ENCODE measurements around the gene ERG28. TPM values are rescaled to one million over a fixed set of nuclear protein-coding genes. Genes with fewer than 3 reads are reported as not detected.

Gene ERG28
- polyA plus RNA-seq (2011; rRNA removed) (22.9 and 23.7 TPM in 2 replicates), polyA minus RNA-seq (2011; rRNA and poly(A)+ RNA removed) (2.6 and 5.5 TPM in 2 replicates)

- Histone ChIP-seq H3K36me3 (ENCODE audit: control insufficient read depth, insufficient read depth, low read length) (no peaks in the 10 kb centered on the region), H3K4me3 (ENCODE audit: low read depth, low read length) (peak within 1 kb of the TSS; percentile 93), H3K27me3 (ENCODE audit: control insufficient read depth, insufficient read depth, low read length) (no peaks in the 10 kb centered on the region)
- TF ChIP-seq CTCF (IDR thresholded peaks at IDR 0.05; ENCODE audit: insufficient read depth, low read depth, low read length): no peak
- DNase-seq (ENCODE audit: low read depth): peak; percentile 95
- ChIA-PET POLR2A (interaction anchor here (0.5 to 0.7 kb wide), 5 partner anchors 12 to 476 kb away, joined by 3 to 6 read pairs (median 5); no protein-coding TSS in a partner anchor), CTCF (interaction anchor here (0.8 to 16.2 kb wide), 7 partner anchors 8 to 319 kb away, joined by 3 to 480 read pairs (median 6); partner anchors contain the start of gene FLVCR2)
These were observed at the start of gene ERG28, which contains the start of gene TTLL5 for GRCh38 chr14:75660630-75661498. TSS of gene ERG28 (minus strand) at chr14:75660876. CDS start at chr14:75657502, 3,374 bp downstream. TSS of gene TTLL5 (plus strand) at chr14:75661246. CDS start at chr14:75663150, 1,904 bp downstream.

GRCh38 chr14:75709207-75709812 lies 48.6 kb upstream of the ERG28 start:
- Histone ChIP-seq H3K27me3 (ENCODE audit: control insufficient read depth, insufficient read depth, low read length) (no peaks in the 10 kb centered on the region), H3K36me3 (ENCODE audit: control insufficient read depth, insufficient read depth, low read length) (no peaks in the 10 kb centered on the region; the same call in 1 of the 2 replicates), H3K4me3 (ENCODE audit: low read depth, low read length) (no peak overlapping the region)
- peak; percentile 78 for TF ChIP-seq CTCF (IDR thresholded peaks at IDR 0.05; ENCODE audit: insufficient read depth, low read depth, low read length)
- POLR2A ChIA-PET: interaction anchor here (0.6 kb wide), 1 partner anchor 96 kb away, joined by 3 read pairs; no protein-coding TSS in a partner anchor
- CTCF ChIA-PET: interaction anchor here (0.8 to 8.4 kb wide), 41 partner anchors 9 to 936 kb away, joined by 3 to 296 read pairs (median 4); partner anchors contain the start of genes IFT43 and TGFB3
- DNase-seq (ENCODE audit: low read depth): peak; percentile 20

DNA sequence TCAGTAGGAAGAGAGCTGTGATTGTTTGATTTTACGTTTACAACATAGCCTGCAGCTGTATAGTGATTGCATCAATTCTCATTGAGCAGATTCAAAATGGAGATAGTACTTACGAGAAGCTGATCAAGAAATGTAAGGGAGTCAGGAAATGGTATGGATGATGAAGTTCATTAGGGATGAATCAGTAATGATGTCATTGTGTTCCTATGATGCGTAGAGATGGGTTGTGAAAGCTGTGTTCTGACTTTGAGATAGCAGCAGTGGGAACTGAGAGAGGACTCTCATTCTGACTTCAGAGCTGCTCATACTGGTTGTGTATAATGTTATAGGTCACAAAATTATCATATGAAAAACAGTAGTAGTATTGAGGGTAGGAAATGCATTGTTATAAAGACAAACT lies 44.3 kb upstream of the ERG28 start:
- no peak for DNase-seq (ENCODE audit: low read depth)

GRCh38 chr14:75703467-75703866 lies 42.8 kb upstream of the ERG28 start:
- Histone ChIP-seq H3K36me3 (ENCODE audit: control insufficient read depth, insufficient read depth, low read length) (peaks cover 1% of the 10 kb centered on the region), H3K27me3 (ENCODE audit: control insufficient read depth, insufficient read depth, low read length) (no peaks in the 10 kb centered on the region), H3K4me3 (ENCODE audit: low read depth, low read length) (no peak overlapping the region)
- POLR2A ChIA-PET: no interaction called here
- CTCF ChIA-PET: interaction anchor here (3.0 to 3.3 kb wide), 2 partner anchors 276 to 279 kb away, joined by 11 to 14 read pairs; partner anchors contain the start of gene TGFB3
- DNase-seq (ENCODE audit: low read depth): no peak
- TF ChIP-seq CTCF (IDR thresholded peaks at IDR 0.05; ENCODE audit: insufficient read depth, low read depth, low read length): no peak

More for the DNA sequence above, 44.3 kb upstream of the ERG28 start:
- no peak for TF ChIP-seq CTCF (IDR thresholded peaks at IDR 0.05; ENCODE audit: insufficient read depth, low read depth, low read length)
- POLR2A ChIA-PET: no interaction called here
- H3K27me3 ChIP-seq (ENCODE audit: control insufficient read depth, insufficient read depth, low read length): no peaks in the 10 kb centered on the region
- no peaks in the 10 kb centered on the region; the same call in none of the 2 replicates for H3K36me3 ChIP-seq (ENCODE audit: control insufficient read depth, insufficient read depth, low read length)
- H3K4me3 ChIP-seq (ENCODE audit: low read depth, low read length): no peak overlapping the region
- CTCF ChIA-PET: interaction anchor here (0.7 to 3.3 kb wide), 4 partner anchors 89 to 290 kb away, joined by 4 to 14 read pairs (median 8); partner anchors contain the start of gene TGFB3
